ENCODE data around the gene CTNNA2.

DNA sequence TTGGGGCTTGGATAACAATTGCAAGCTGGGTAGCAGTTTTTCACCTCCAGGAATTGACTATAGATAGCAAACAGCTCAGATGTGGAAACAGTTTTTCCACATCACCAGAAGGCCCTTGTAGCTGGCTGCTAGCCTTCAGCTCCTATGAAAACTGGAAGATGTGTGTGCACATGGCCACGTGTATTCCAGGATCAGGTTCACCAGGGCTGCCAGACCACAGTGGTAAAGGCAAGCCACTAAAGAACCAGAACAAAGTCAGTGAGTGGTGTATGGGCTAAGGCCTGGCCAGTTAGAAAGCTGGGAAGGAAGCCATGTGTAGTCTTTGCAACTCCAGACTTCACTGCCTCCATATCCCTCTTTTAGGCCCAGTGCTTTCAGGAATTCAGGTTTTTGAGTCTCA is 778.8 kb downstream of the CTNNA2 start:
- TF ChIP-seq POLR2A (IDR thresholded peaks at IDR 0.05), result no peak
- TF ChIP-seq, protein P1, sequence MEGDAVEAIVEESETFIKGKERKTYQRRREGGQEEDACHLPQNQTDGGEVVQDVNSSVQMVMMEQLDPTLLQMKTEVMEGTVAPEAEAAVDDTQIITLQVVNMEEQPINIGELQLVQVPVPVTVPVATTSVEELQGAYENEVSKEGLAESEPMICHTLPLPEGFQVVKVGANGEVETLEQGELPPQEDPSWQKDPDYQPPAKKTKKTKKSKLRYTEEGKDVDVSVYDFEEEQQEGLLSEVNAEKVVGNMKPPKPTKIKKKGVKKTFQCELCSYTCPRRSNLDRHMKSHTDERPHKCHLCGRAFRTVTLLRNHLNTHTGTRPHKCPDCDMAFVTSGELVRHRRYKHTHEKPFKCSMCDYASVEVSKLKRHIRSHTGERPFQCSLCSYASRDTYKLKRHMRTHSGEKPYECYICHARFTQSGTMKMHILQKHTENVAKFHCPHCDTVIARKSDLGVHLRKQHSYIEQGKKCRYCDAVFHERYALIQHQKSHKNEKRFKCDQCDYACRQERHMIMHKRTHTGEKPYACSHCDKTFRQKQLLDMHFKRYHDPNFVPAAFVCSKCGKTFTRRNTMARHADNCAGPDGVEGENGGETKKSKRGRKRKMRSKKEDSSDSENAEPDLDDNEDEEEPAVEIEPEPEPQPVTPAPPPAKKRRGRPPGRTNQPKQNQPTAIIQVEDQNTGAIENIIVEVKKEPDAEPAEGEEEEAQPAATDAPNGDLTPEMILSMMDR (IDR thresholded peaks at IDR 0.05), result no peak
